Stimulated activated CD8-positive, alpha-beta memory T cell treated with anti-CD3 and anti-CD28 coated beads, Interleukin-12 subunit alpha, Interleukin-12 subunit beta, amount 100 ng/mL, for 4 hours (primary cell): ENCODE measurements around the gene SLC9C1.
A peak's percentile ranks its signal among the peaks of the same experiment; 100 is the strongest.

Experiments
- DNase-seq: peaks from one replicate; pipeline ENCODE4 v3.0.0-alpha.2; 2020; ENCODE audit warnings: low read depth

SLC9C1 gene

GRCh38 chr3:112111785-112112402 lies 182.1 kb downstream of the SLC9C1 start:
- DNase-seq = peak; percentile 17

GRCh38 chr3:112109322-112109721 lies 184.7 kb downstream of the SLC9C1 start:
- DNase-seq = no peak

GRCh38 chr3:112104774-112105173 lies 189.2 kb downstream of the SLC9C1 start:
- no peak for DNase-seq

GRCh38 chr3:112101916-112102315 lies 192.1 kb downstream of the SLC9C1 start:
- DNase-seq = no peak

GRCh38 chr3:112097378-112097777 lies 196.6 kb downstream of the SLC9C1 start:
- no peak for DNase-seq

GRCh38 chr3:112096176-112096575 lies 197.8 kb downstream of the SLC9C1 start:
- DNase-seq = no peak

- DNase-seq = no peak
Observed at GRCh38 chr3:112095731-112096130, 198.3 kb downstream of the SLC9C1 start.

- DNase-seq = no peak
Observed at GRCh38 chr3:112093180-112093522, 200.9 kb downstream of the SLC9C1 start.

GRCh38 chr3:112092496-112093179 lies 201.4 kb downstream of the SLC9C1 start:
- no peak for DNase-seq

GRCh38 chr3:112090887-112091586 lies 203.0 kb downstream of the SLC9C1 start:
- DNase-seq = no peak
